ENCODE results near the gene SEMA5A. TPM values are rescaled to one million over a fixed set of nuclear protein-coding genes. Genes with fewer than 3 reads are reported as not detected.

SEMA5A gene
- polyA plus RNA-seq, 1 donor (not counting 4 experiments of a cell fraction or from before 2014, with no cell fraction given): 0.16 TPM

DNA sequence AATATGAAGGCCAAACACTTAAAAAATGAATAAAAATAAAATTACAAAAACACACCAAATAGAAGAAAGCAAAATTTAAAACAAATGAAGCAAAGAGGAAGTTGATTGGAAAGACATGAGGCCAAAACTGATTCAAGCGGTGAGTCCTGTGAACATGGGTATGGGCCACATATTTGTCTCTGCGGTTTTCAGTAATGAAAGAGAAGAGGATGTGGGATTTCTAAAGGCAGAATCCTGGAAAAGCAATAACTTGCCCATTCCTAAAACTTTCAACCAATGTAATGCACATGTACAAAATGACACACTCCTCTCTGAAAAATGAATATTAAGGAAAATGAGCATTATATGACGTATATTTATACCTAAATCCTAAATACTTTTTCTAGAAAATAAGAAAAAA is 263.7 kb downstream of the SEMA5A start:
- H3K4me1 ChIP-seq (ENCODE audit: control insufficient read depth, extremely low read depth, insufficient read depth, low read length): peaks cover 5% of the 10 kb centered on the region
- H2AFZ ChIP-seq (ENCODE audit: control insufficient read depth, low read length): no peak overlapping the region
- dilution Hi-C loops (cut with MboI; ENCODE audit: extremely low pct_ligation_motif_present, low sequenced_read_pairs): no loop called here
- H3K9me1 ChIP-seq (ENCODE audit: control insufficient read depth, extremely low read depth, insufficient read depth, low read length): no peaks in the 10 kb centered on the region
- no peak overlapping the region for H3K4me3 ChIP-seq (ENCODE audit: control insufficient read depth in 2 of 3, extremely low read depth in 1 of 3, insufficient read depth in 2 of 3, low read depth in 1 of 3, low read length in 3 of 3)
- H3K36me3 ChIP-seq (ENCODE audit: control insufficient read depth in 2 of 2, extremely low read depth in 1 of 2, insufficient read depth in 2 of 2, low read length in 2 of 2): no peaks in the 10 kb centered on the region
- H3K27me3 ChIP-seq (ENCODE audit: control insufficient read depth, extremely low read depth, insufficient read depth, low read length): no peaks in the 10 kb centered on the region
- peaks cover 2% of the 10 kb centered on the region for H3K9me3 ChIP-seq (ENCODE audit: control insufficient read depth, low read depth, low read length)
- DNase-seq (ENCODE audit: low read depth, low spot score) (no peak), FAIRE-seq (no peak)
- no peak overlapping the region for H3K4me2 ChIP-seq (ENCODE audit: control insufficient read depth, extremely low read depth, insufficient read depth, low read depth, low read length)
- no peaks in the 10 kb centered on the region for H3K79me2 ChIP-seq (ENCODE audit: control insufficient read depth, insufficient read depth, low read length)
- H3K9ac ChIP-seq (ENCODE audit: control insufficient read depth, extremely low read depth, insufficient read depth, low read length): no peak overlapping the region
- TF ChIP-seq, protein P1, sequence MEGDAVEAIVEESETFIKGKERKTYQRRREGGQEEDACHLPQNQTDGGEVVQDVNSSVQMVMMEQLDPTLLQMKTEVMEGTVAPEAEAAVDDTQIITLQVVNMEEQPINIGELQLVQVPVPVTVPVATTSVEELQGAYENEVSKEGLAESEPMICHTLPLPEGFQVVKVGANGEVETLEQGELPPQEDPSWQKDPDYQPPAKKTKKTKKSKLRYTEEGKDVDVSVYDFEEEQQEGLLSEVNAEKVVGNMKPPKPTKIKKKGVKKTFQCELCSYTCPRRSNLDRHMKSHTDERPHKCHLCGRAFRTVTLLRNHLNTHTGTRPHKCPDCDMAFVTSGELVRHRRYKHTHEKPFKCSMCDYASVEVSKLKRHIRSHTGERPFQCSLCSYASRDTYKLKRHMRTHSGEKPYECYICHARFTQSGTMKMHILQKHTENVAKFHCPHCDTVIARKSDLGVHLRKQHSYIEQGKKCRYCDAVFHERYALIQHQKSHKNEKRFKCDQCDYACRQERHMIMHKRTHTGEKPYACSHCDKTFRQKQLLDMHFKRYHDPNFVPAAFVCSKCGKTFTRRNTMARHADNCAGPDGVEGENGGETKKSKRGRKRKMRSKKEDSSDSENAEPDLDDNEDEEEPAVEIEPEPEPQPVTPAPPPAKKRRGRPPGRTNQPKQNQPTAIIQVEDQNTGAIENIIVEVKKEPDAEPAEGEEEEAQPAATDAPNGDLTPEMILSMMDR (optimal IDR thresholded peaks at IDR 0.05 in 1 of 3, IDR thresholded peaks at IDR 0.05 in 1 of 3, conservative IDR thresholded peaks at IDR 0.05 in 1 of 3; ENCODE audit: extremely low read depth in 1 of 3, insufficient read depth in 2 of 3, low read length in 3 of 3): no peak
- TF ChIP-seq EZH2 (IDR thresholded peaks at IDR 0.05; ENCODE audit: low read length): no peak
- H4K20me1 ChIP-seq (ENCODE audit: control insufficient read depth, extremely low read depth, insufficient read depth, low read length): no peaks in the 10 kb centered on the region
- H3K27ac ChIP-seq (ENCODE audit: control insufficient read depth, insufficient read depth, low read length): no peak overlapping the region

DNA sequence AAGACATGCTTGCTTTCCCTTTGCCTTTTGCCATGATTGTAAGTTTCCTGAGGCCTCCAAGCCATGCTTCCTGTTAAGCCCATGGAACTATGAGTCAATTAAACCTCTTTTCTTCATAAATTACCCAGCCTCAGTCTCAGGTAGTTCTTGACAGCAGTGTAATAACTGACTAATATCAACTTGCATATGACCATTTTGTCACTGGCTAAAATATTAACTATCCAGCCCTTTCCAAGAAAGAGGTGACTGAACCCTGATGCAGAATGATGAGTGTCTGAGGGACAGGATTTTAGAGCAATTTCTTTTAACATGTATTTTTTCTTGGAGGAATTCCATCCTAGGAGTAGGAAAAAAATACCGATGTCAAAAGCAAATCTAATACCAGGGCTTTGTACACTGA is 266.1 kb downstream of the SEMA5A start:
- no peaks in the 10 kb centered on the region for H3K36me3 ChIP-seq (ENCODE audit: control insufficient read depth in 2 of 2, extremely low read depth in 1 of 2, insufficient read depth in 2 of 2, low read length in 2 of 2)
- H3K27me3 ChIP-seq (ENCODE audit: control insufficient read depth, extremely low read depth, insufficient read depth, low read length): no peaks in the 10 kb centered on the region
- H3K9ac ChIP-seq (ENCODE audit: control insufficient read depth, extremely low read depth, insufficient read depth, low read length): no peak overlapping the region
- DNase-seq (ENCODE audit: low read depth, low spot score) (no peak), FAIRE-seq (no peak)
- peaks cover 5% of the 10 kb centered on the region for H3K4me1 ChIP-seq (ENCODE audit: control insufficient read depth, extremely low read depth, insufficient read depth, low read length)
- no peaks in the 10 kb centered on the region for H3K79me2 ChIP-seq (ENCODE audit: control insufficient read depth, insufficient read depth, low read length)
- no peak overlapping the region for H3K4me2 ChIP-seq (ENCODE audit: control insufficient read depth, extremely low read depth, insufficient read depth, low read depth, low read length)
- H3K4me3 ChIP-seq (ENCODE audit: control insufficient read depth in 2 of 3, extremely low read depth in 1 of 3, insufficient read depth in 2 of 3, low read depth in 1 of 3, low read length in 3 of 3): no peak overlapping the region
- dilution Hi-C loops (cut with MboI; ENCODE audit: extremely low pct_ligation_motif_present, low sequenced_read_pairs): no loop called here
- no peaks in the 10 kb centered on the region for H3K9me1 ChIP-seq (ENCODE audit: control insufficient read depth, extremely low read depth, insufficient read depth, low read length)
- peaks cover 2% of the 10 kb centered on the region for H3K9me3 ChIP-seq (ENCODE audit: control insufficient read depth, low read depth, low read length)
- H2AFZ ChIP-seq (ENCODE audit: control insufficient read depth, low read length): no peak overlapping the region
- TF ChIP-seq EZH2 (IDR thresholded peaks at IDR 0.05; ENCODE audit: low read length): no peak
- TF ChIP-seq, protein P1 (optimal IDR thresholded peaks at IDR 0.05 in 1 of 3, IDR thresholded peaks at IDR 0.05 in 1 of 3, conservative IDR thresholded peaks at IDR 0.05 in 1 of 3; ENCODE audit: extremely low read depth in 1 of 3, insufficient read depth in 2 of 3, low read length in 3 of 3): no peak
- H3K27ac ChIP-seq (ENCODE audit: control insufficient read depth, insufficient read depth, low read length): no peak overlapping the region
- no peaks in the 10 kb centered on the region for H4K20me1 ChIP-seq (ENCODE audit: control insufficient read depth, extremely low read depth, insufficient read depth, low read length)

All from keratinocyte (primary cell).